Prostate gland (tissue), 2 donors: ENCODE results near the gene NCOA5. TPM values are rescaled to one million over a fixed set of nuclear protein-coding genes. Genes with fewer than 3 reads are reported as not detected.

Source experiments
- DNase-seq: peaks from one replicate; pipeline ENCODE4 v3.0.0-alpha.2; 2019; ENCODE audit warnings: low spot score
- H3K27ac ChIP-seq, 2 donors: fragments of 200-600 bp; sonication (generic); 2 replicates each; pipeline ENCODE4 v1.5.1; 2017 to 2019
- H3K27me3 ChIP-seq: fragments of 200-600 bp; sonication (generic); replicated peaks from 2 replicates; pipeline ENCODE4 v1.5.1; 2019; ENCODE audit not compliant: insufficient read depth
- H3K36me3 ChIP-seq, 2 donors: fragments of 200-600 bp; sonication (generic); 1 replicate in 1 of 2; 2 replicates in 1 of 2; pipeline versions ENCODE4 v1.5.1 to v1.8.1; 2017 to 2019
- H3K4me1 ChIP-seq: fragments of 200-600 bp; sonication (generic); replicated peaks from 2 replicates; pipeline ENCODE4 v1.5.1; 2019
- H3K4me3 ChIP-seq, 2 donors: fragments of 200-600 bp; sonication (generic); 2 replicates each; pipeline ENCODE4 v1.5.1; 2017 to 2019
- H3K9me3 ChIP-seq: fragments of 200-600 bp; sonication (generic); 2 replicates; pipeline ENCODE4 v1.5.1; 2017
- POLR2A ChIP-seq: fragments of 450-650 bp; IDR thresholded peaks from one replicate; pipeline ENCODE4 v1.6.1; 2016; ENCODE audit warnings: antibody characterized with exemption, mild to moderate bottlenecking
- POLR2AphosphoS5 ChIP-seq: sonication (generic); formaldehyde crosslinking; IDR thresholded peaks from one replicate; pipeline ENCODE4 v1.6.1; 2017; ENCODE audit warnings: antibody characterized with exemption
- WGBS: methylation state at CpG from one replicate; pipeline ENCODE4 v1.1.5; 2018; 5-methylcytosine and 5-hydroxymethylcytosine counted together
- intact Hi-C: fragments of 100-400 bp; cut with DNase I; formaldehyde crosslinking; loops from one replicate; pipeline ENCODE4 v1.14.2; 2022
- total RNA-seq, 2 donors: library from RNA; depleted of rRNA; stranded (reverse); fragments of >200 nt; gene quantifications; one replicate each; pipeline ENCODE4 v1.1.0, GENCODE V29; 2016
- TF ChIP-seq, protein P1 (sequence below), 4 experiments: fragments of 200-600 bp in 2 of 4; fragments of 450-650 bp in 2 of 4; sonication (generic) in 2 of 4; IDR thresholded peaks; 1 replicate in 3 of 4; 2 replicates in 1 of 4; pipeline ENCODE4 v1.5.1; 2016 to 2019; ENCODE audit warnings: antibody characterized with exemption in 4 of 4, mild to moderate bottlenecking in 2 of 4, moderate library complexity in 2 of 4

The NCOA5 gene
- total RNA-seq, 2 donors from 2014 or later, result 41.0 to 50.6 TPM

DNA sequence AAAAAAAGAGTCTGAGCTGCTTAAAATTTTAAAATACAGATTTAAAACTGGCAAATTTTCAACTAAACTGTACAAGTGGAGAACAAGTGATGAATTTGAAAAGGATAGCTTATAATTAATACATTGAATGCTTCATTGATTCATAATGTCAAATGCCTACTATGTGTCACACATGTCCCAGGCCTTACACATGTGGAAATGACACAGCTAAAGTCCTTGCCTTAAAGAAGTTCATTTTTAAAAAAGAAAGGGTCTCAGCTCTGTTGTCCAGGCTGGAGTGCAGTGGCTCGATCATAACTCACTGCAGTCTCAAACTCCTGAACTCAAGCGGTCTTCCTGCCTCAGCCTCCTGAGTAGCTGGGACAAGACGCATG, 5.0 kb downstream of the NCOA5 start:
- intact Hi-C loops, result loop anchor here (10.0 kb wide), 1 partner anchor 60 kb away; the partner anchor contains the start of gene SLC12A5
- DNase-seq, result no peak
- no peaks in the 10 kb centered on the region for H3K27me3 ChIP-seq
- no peaks in the 10 kb centered on the region for H3K9me3 ChIP-seq
- no peak overlapping the region for H3K4me3 ChIP-seq
- H3K4me1 ChIP-seq, result peaks cover 8% of the 10 kb centered on the region
- no peaks in the 10 kb centered on the region for H3K36me3 ChIP-seq
- H3K27ac ChIP-seq, result no peak overlapping the region
- no peak for TF ChIP-seq POLR2A
- TF ChIP-seq, protein P1, sequence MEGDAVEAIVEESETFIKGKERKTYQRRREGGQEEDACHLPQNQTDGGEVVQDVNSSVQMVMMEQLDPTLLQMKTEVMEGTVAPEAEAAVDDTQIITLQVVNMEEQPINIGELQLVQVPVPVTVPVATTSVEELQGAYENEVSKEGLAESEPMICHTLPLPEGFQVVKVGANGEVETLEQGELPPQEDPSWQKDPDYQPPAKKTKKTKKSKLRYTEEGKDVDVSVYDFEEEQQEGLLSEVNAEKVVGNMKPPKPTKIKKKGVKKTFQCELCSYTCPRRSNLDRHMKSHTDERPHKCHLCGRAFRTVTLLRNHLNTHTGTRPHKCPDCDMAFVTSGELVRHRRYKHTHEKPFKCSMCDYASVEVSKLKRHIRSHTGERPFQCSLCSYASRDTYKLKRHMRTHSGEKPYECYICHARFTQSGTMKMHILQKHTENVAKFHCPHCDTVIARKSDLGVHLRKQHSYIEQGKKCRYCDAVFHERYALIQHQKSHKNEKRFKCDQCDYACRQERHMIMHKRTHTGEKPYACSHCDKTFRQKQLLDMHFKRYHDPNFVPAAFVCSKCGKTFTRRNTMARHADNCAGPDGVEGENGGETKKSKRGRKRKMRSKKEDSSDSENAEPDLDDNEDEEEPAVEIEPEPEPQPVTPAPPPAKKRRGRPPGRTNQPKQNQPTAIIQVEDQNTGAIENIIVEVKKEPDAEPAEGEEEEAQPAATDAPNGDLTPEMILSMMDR (IDR thresholded peaks at IDR 0.05), result no peak
- 78% methylated on average over 3 of the region's 3 CpGs for WGBS

DNA sequence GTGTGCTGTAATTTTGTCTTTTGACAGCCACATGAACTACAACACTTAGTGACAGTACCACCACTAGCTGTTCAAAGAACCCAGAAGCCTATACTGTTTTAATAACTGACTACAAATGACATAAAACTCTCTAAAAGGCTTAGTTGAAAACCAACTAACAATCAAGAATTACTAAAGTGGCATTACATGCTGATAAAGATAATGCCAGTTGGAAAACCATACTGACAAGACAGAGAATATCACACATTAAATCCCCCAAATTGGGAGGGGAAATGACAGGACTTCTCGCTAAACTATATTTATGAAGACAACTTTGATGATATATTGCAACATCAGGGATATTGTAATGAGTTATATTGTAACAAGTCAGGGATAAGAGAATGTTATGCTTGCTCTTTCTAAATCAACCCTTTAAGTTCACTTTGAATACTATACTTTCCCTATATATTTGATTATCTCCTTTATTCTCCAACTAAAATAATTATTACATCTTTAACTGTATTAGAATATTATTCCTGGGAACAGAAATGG, 6.2 kb downstream of the NCOA5 start:
- Histone ChIP-seq H3K27me3 (no peaks in the 10 kb centered on the region), H3K27ac (no peak overlapping the region), H3K4me3 (no peak overlapping the region), H3K4me1 (peaks cover 8% of the 10 kb centered on the region), H3K9me3 (no peaks in the 10 kb centered on the region), H3K36me3 (no peaks in the 10 kb centered on the region)
- 91% methylated on average over 1 of the region's 1 CpG for WGBS
- no peak for TF ChIP-seq POLR2A
- TF ChIP-seq, protein P1 (IDR thresholded peaks at IDR 0.05), result no peak
- TF ChIP-seq POLR2AphosphoS5, result no peak
- no peak for DNase-seq
- intact Hi-C loops, result loop anchor here (10.0 kb wide), 1 partner anchor 59 kb away; the partner anchor contains the start of gene SLC12A5

DNA sequence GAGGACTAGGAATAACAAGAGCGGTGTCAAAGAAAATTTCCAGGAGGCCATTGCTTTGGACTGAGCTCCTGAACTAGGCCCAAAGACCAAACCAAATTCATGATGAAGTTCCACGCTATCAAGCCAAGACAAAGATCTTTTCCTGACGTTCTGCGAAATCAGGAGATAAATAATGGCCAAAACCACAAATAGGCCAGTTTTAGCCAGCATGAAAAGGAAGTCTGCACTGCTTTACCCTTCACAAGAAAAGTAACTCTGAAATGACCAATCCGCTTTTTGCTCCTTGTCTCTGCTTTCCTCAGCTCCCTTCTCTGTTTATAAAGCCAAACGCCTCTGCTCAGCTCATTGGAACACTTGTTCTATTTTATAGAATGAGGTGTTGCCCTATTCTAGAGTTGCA, 6.7 kb downstream of the NCOA5 start:
- peaks cover 8% of the 10 kb centered on the region for H3K4me1 ChIP-seq
- no peak overlapping the region for H3K27ac ChIP-seq
- no peak overlapping the region for H3K4me3 ChIP-seq
- H3K36me3 ChIP-seq, result no peaks in the 10 kb centered on the region
- TF ChIP-seq POLR2A, result no peak
- TF ChIP-seq POLR2AphosphoS5, result no peak
- TF ChIP-seq, protein P1 (IDR thresholded peaks at IDR 0.05), result no peak
- WGBS, result 60% methylated on average over 6 of the region's 6 CpGs
- no peaks in the 10 kb centered on the region for H3K27me3 ChIP-seq
- no peaks in the 10 kb centered on the region for H3K9me3 ChIP-seq
- DNase-seq, result no peak
- intact Hi-C loops, result loop anchor here (10.0 kb wide), 1 partner anchor 58 kb away; the partner anchor contains the start of gene SLC12A5

DNA sequence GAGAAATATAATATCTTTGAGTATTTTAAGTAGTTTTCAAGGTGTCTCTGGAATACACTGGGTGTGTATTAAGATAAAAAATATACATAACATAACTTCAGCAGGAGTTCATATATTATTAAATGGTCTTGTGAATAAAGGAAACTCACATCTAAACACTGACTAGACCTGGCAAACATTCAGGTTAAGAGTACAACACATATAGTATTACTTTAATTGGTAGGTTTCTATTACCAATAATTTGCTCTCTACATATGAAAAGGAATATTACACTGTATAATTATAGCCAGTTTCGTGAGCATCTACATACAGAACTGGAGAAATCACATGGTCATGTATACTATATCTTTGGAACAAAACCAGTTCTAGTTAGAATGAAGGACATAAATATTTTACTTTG, 8.7 kb downstream of the NCOA5 start:
- intact Hi-C loops, result loop anchor here (10.0 kb wide), 1 partner anchor 56 kb away; the partner anchor contains the start of gene SLC12A5
- Histone ChIP-seq H3K27ac (no peak overlapping the region), H3K9me3 (no peaks in the 10 kb centered on the region), H3K4me1 (no peaks in the 10 kb centered on the region), H3K4me3 (no peak overlapping the region), H3K36me3 (no peaks in the 10 kb centered on the region), H3K27me3 (no peaks in the 10 kb centered on the region)
- WGBS, result 83% methylated on average over 1 of the region's 1 CpG
- no peak for DNase-seq
- TF ChIP-seq, protein P1 (IDR thresholded peaks at IDR 0.05), result no peak
- no peak for TF ChIP-seq POLR2AphosphoS5
- no peak for TF ChIP-seq POLR2A

DNA sequence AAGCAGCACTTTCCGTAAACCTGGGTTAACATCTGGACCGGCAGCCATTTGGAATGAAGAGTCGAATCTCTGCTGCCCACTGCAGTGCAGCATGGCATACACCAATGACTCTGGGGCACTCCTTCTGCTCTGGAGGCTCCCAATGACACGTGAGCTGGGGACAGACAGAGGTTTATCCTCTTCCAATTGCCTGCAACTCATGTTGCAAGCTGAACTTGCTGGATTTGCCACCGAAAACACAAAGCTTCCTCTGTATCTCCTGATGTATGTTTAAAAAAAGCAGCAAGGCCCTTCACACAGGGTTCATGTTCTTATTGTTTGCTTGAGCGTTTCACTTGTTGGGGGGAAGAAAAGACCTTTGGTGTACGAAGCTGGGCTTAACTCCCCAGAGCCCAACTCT, 10.8 kb downstream of the NCOA5 start:
- 65% methylated on average over 7 of the region's 7 CpGs for WGBS
- Histone ChIP-seq H3K27ac (no peak overlapping the region), H3K9me3 (no peaks in the 10 kb centered on the region), H3K36me3 (no peaks in the 10 kb centered on the region), H3K4me3 (no peak overlapping the region), H3K4me1 (no peaks in the 10 kb centered on the region), H3K27me3 (no peaks in the 10 kb centered on the region)
- intact Hi-C loops, result no loop called here
- TF ChIP-seq POLR2A (no peak), POLR2AphosphoS5 (no peak)
- TF ChIP-seq, protein P1 (IDR thresholded peaks at IDR 0.05), result no peak
- DNase-seq, result no peak
